Neural progenitor cell (in vitro differentiated cells): Measurements from ENCODE around the gene TAS2R8.

Source experiments
- EZH2 ChIP-seq: fragments of 200-600 bp; sonication (generic); IDR thresholded peaks from 2 replicates; pipeline ENCODE4 v1.6.1; 2017; ENCODE audit warnings: antibody characterized with exemption, mild to moderate bottlenecking, moderate library complexity
- EZH2phosphoT487 ChIP-seq: fragments of 200-600 bp; sonication (generic); IDR thresholded peaks from 2 replicates; pipeline ENCODE4 v1.6.1; 2017; ENCODE audit warnings: antibody characterized with exemption
- TF ChIP-seq, protein P1 (sequence below): fragments of 200-600 bp; sonication (generic); IDR thresholded peaks from 2 replicates; pipeline ENCODE4 v1.5.1; 2017; ENCODE audit warnings: antibody characterized with exemption, mild to moderate bottlenecking

DNA sequence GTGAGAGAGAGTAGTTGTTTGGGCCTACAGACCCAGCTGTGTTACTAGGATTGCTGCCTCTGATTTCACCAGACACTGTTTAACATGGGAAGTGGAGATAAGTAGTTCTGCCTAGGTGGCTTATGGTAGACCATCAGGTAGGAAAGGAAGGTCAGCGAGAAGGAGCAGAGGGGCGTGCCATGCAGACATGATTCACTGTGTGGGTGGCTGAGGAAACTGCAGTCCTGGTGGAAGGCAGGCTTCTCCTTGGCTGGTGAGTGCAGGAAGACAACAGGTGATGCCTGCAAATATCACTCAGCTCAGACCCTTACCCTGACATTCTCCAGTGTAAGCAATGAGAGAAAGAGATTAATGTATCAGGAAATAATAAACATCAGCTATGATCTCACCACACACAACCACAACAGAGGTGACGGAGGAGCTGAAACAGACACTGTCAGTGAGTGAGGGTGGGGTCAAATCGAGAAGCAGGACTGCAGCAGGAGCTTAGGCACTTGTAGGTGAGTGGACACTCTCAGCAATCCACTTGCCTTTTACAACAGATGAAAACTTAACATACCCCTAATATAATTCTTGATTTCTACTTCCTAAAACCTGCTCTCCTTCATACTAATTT is 44.3 kb upstream of the TAS2R8 start:
- TF ChIP-seq, protein P1, sequence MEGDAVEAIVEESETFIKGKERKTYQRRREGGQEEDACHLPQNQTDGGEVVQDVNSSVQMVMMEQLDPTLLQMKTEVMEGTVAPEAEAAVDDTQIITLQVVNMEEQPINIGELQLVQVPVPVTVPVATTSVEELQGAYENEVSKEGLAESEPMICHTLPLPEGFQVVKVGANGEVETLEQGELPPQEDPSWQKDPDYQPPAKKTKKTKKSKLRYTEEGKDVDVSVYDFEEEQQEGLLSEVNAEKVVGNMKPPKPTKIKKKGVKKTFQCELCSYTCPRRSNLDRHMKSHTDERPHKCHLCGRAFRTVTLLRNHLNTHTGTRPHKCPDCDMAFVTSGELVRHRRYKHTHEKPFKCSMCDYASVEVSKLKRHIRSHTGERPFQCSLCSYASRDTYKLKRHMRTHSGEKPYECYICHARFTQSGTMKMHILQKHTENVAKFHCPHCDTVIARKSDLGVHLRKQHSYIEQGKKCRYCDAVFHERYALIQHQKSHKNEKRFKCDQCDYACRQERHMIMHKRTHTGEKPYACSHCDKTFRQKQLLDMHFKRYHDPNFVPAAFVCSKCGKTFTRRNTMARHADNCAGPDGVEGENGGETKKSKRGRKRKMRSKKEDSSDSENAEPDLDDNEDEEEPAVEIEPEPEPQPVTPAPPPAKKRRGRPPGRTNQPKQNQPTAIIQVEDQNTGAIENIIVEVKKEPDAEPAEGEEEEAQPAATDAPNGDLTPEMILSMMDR: no peak
- TF ChIP-seq EZH2: no peak
- no peak for TF ChIP-seq EZH2phosphoT487
